NCI-H2029 treated with DMSO at 0.1 percent for 48 hours (cell line): Measurements from ENCODE around the gene NFIA.
A peak's percentile ranks its signal among the peaks of the same experiment; 100 is the strongest.

Source experiments
- DNase-seq: peaks from one replicate; lab custom pipeline; 2025; lab: John Stamatoyannopoulos, UW

Gene NFIA

DNA sequence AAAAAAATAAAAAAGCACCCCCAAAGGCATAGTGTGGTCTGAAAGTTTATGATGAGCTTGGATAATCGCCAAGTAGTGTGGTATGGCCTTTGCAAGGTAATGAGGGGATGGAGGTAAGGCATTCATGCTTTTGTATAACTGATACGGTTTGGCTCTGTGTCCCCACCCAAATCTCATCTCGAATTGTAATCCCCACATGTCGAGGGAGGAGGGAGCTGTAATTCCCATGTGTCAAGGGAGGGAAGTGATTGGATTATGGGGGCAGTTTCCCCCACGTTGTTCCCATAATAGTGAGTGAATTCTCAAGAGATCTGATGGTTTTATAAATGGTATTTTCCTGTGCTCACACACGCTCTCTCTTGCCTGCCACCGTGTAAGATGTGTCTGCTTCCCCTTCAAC, 215.5 kb downstream of the NFIA start:
- DNase-seq, result no peak

DNA sequence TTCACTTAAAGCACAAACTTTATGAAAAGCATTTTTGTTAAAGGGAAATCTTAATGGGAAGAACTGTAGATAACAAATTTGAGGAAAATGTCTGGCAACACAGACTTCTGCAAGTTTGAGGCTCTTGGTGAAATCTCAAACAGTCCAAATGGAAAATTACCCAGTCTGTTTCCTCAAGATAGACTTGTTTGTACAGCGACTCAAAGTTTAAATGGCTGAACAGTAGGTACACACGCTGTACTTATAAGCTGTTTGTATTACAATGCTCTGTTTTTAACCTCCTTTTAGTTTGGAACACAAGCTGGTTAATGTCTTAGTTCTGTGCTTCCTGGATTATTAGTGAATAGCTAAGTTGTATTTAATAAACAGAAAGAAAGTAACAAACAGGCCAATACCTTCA, 217.1 kb downstream of the NFIA start:
- no peak for DNase-seq

DNA sequence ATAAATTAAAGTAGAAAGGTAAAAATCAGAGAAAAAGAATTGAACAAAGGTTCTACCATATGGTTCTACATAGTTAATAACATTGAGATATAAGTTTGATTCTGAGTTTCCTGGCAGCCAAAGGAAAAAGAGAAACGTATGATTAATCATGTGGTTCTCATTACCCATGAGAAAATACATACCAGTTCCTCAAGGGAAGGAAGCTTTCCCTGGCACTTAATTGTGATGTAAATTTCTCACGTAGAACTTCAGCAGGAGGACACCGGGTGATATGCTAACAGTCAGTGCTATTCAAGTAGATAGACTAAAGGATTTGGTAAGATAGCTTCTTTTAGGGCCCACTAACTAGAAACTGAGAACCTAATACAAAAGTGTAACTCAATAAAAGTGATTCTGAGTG, 218.5 kb downstream of the NFIA start:
- DNase-seq, result no peak

DNA sequence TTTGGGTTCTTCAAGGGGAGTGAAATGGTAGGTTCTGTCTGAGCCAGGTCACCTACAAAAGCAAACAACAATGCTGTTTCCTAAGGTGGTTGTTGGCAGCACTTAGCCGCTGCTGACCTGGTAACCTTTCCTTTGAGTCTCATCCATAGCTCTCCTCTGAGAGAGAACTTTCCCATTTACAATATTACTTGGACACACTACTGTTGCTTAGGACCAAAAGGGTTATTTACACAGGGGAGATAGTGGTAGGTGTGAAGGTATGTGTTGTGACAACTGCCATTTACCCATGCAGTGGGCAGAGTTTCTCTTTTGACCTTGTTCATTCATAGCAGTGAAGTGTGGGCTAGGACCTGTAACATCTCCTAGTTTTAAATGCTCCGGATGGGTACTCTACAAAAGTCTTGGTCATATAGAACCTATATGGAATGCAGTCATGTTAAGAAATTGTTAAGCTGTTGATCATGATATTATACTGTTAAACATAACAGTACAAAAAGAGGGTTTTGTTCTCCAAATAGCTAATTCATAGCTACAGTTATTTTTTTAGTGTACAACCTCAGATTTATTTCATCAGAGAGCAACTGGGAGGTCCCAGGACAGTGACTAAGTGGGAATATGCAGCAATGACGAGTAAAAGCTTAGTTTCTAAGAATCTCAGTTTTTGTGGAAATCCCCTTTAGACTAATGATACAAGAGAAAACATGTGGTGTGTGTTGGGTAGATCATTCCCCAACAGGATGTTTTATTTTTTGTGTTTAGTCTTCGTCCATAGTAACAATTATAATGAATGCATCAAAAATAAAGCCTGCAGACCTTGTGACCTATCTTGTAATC, 219.7 kb downstream of the NFIA start:
- no peak for DNase-seq

DNA sequence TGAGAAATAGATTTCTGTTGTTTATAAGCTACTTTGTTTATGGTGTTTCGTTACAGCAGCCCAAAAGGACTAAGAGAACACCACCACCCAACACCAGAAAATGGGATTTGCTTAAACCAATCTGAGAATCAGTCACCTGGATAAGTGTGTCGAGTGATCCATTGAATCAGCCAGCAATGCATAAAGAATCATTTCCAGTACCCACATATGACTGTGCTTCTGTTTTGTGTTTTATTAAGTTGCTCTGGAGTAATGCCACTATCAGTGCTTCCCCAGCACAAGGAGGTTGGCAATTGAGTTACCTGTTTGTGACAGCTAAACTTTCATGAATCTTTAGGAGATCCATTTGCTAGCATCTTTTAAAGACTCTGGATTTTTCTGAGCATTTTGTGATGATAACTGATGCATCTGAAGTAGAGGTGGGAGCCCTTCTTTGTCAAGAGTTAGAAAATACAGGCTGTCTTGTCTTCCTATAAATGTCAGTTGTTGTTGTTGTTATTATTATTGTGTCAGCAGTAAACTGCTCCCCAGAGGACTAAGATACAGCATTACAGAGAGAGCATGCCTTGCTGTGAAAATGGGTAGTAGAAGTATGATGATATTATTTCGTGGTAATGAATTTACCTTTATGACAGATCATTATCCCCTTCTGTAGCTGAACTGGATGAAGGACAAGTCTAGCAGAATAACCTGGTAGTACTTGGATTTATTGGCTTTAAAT, 225.2 kb downstream of the NFIA start:
- no peak for DNase-seq

DNA sequence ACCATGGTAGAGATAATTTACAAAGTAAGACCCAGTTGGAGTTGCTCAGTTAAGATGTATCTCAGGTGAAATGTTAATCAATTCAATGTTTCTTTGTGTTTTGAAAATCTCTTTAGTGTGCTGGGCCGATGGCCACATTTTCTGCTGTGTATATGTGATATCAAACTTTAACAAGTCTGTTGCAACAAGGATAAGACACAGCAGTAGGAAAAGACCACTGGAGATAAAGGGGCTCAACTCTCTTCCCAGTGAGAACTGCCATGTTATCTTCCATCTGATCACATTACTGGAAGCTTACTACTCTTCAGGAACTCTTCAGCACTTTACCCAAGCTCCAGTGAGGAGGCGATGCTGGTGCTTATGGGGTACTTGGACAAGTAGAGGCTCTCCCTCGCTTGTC, 227.7 kb downstream of the NFIA start:
- DNase-seq, result no peak

DNA sequence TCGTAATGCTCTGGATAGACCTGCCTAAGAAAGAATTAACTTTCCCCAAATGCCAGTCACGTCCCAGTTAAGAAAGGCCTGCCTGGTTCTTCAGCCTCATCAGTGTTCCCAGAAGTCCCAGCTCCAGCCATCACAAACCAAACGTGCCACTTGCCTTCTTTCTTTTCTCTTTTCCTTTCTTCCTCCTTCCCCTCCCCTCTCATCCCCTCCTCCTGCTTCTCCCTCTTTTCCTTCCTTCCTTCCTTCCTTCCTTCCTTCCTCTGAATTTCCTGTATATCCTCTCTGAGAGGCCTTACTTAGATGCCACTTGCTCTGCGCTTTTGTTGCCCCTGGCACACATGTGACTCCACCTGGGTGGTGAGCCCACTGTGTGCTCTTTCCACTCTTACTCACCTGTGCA, 228.2 kb downstream of the NFIA start:
- no peak for DNase-seq

DNA sequence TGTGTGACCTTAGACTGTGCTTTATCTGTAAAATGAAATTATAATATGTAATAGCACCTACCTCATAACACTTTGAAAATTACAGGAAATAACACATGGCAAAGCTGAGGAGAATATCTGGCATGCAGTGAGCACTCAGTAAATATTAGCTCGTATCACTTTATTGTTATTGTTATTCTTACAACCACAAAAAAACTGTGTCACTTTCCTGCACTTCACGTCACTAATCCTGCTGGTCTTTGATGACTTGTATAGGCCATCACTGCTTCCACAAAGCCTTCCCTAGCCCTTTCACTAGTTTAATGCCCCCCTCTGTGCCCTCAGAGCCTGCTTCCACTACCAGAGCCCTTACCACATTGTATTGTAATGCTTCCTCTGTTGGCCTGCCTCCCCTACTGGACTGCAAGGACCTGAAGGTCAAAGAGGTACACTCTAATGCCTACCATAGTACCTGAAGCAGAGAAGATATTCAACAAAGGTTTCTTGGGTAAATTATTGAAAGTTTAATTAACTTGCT, 231.6 kb downstream of the NFIA start:
- no peak for DNase-seq

DNA sequence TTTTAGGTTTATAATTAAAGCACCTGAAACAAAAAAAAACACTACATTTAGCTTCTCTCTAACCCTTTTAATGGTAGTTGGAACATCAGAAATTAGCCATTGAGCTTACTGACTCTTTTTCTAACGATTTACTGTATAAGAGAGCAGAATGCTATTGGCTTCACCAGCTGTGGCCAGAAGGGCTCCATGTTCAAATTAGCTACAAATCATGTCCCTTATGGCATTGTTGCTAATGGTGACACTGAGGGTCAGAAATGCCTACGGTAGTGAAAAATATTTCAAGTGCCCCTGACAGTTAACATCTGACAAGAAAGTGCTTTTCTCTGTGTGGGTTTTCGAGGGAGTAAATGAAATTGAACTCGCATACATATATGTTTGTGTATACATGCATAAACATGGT, 232.7 kb downstream of the NFIA start:
- DNase-seq, result no peak

DNA sequence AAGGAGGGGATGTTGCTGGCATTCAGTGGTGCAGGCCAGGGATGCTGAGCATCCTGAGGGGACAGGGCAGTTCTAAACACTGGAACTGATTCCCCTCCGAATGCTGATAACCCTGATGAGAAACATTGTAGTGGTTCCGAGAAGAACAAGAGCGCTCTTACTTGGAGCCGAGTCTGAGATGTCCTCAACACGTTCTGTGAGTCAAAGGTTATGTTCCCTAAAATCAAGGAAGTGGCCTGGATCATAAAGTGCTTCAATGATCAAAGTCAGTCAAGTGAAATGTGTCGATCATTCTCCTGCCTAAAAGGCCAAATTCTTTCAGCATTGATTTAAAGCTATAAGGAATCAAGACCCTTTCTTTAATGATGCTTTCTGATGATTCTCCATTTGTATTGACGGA, 234.1 kb downstream of the NFIA start:
- DNase-seq, result no peak

DNA sequence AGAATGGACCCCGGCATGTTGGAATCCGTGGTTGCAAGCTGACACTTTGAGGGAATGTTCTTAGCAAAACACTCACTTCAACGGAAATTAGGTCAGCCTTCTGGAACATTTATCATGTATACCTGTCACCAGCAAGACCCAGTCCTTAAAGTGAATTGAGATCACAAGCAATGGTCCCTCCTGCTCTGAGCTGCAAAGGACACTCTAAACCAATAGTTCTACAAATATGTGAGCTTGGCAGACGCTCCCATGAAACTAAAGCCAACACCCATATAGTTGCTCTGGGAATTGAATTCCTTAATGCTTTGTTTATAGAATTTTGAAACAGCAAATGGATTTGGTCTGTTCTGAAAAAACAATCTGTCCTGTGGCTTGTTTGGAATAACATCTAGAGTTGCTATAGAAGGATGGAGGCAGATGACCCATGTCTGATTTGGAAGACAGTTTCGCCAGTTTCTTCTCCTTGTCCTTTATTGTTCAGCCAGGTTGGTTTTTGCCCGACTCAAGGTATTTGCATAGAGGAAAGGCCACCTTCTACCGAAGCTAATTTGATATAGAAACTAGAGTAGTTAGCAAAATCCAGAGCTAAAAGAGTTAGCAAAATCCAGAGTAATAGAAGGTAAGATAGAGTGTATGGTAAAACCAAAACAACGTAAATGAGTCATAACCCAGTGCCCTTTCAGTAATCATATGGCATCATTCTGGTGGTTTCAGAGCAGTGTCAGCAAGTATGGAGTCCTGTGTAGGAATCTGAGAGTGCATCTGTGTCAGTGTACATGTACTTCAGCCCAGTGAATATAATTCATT, 236.2 kb downstream of the NFIA start:
- DNase-seq, result peak; percentile 38

DNA sequence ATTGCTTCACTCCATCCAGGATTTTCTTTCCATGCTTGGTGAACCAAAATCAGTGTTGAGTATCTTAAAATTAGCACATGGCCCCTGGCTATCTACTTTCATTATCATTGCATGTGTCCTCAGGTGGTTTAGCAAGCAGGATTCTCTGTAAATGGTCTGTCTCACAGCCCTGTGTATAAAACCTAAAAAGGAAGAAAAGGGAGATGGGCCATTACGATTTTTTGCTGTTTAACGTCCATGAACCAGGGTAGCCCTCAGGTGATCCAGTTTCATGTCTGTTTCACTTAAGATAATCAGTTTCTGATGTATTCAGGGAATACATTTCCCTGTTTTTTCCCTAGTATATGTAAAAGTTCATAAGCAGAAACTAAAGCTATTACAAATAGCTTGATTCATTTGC, 238.2 kb downstream of the NFIA start:
- no peak for DNase-seq

DNA sequence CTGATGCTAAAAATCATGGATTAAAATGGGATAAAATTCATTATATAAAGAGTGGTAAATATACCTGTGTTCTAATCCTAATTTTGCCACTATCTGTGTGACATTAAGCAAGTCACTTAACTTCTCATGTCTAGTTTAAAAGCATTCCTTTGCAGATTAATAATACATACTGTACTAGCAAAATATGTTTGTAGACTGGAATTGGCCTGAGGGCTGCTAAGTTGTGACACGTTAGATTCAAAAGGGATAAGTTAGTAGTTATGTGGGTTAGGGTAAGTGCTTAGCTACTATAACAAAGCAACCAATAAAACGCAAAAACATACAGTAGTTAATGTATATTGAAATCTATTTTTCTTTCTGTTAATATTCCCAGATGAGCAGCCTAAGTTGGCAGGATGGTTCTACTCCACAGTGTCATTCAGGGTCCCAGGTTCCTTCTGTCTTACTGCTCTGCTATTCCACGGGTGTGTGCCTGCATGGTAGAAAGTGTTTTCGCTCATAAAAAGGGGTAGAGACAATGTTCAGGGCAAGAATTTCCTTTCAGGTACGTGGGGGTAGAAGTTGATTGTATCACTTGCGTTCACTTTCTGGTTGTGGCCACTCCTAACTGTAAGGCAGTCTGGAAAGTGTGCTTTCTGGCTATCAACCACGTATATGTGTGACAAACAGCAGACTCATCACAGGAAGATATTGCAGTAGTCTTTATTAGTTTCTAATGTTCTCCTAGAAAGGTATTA, 239.8 kb downstream of the NFIA start:
- DNase-seq, result no peak

DNA sequence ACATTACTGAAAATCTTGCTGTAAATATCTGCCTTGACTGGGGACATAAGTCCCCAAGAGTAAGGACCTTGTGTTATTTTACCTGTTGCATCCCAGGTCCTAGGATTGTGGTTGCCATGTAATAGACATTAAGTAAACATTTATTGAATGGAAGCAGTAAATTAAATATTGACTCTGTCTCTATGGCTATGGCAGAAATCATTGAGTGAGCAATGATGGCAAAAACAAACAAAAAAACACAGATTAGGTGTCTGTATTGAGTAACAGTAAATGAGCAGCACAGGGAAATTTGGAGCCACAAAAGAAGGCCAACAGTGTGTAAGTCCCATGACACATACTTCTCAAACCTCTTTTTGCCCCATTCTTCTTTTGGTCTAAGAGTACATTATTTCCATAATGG, 240.4 kb downstream of the NFIA start:
- peak; percentile 99 for DNase-seq

DNA sequence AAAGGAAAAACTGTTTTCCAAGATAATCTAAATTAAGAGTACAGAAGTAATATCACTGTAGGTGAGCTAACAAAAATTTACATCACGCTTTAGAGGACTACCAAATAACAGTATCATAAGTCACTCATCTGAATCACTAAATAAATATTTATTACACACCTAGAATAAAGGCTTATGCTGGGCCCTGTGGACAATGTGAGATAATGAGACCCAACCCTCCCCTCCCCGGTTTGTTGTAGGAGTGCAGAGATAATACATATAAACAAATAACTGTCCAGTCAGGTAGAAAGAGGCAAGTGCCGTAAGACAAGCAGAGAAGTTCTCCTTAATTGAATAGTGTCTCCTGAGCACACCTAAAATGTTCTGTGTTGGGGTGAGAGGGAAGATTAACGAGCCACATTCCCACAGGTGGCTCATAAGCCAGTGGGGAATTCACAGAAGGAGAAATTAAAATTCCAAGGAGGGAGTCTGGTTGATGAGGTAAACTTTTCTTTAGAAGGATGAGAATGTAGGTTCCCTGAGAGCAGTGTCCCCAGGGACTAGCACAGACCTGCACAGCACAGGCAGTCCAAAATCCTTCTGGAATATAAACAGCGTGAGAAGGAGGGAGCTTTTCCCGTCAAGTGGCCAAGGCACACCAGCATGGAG, 241.4 kb downstream of the NFIA start:
- DNase-seq, result peak; percentile 87

DNA sequence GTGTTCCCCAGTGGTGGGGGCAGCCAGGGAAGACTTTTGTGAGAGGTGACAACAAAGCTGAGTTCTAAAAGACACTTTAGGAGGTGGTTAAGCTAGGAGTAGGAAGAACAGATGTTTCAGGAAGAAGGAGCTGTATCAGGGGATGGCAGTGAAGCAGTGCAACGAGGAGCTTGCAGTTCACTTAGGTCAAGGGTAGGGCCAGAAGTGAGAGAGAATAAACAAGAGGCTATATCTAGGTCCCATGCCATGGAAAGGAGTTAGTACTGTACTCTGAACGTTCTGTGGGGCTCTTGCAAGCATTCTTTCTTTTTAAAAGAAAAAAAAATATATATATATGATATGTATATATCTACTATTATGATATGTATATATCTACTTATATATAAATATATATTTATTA, 244.4 kb downstream of the NFIA start:
- DNase-seq, result no peak

DNA sequence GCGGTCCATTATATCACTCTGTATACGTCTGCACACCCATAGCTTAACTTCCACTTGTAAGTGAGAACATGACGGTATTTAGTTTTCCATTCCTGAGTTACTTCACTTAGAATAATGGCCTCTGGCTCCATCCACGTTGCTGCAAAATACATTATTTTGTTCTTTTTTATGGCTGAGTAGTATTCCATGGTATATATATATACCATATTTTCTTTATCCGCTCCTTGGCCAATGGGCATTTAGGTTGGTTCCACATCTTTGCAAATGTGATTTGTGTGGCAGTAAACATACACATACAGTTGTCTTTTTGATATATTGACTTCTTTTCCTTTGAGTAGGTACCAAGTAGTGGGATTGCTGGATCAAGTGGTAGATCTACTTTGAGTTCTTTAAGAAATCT, 245.1 kb downstream of the NFIA start:
- no peak for DNase-seq

DNA sequence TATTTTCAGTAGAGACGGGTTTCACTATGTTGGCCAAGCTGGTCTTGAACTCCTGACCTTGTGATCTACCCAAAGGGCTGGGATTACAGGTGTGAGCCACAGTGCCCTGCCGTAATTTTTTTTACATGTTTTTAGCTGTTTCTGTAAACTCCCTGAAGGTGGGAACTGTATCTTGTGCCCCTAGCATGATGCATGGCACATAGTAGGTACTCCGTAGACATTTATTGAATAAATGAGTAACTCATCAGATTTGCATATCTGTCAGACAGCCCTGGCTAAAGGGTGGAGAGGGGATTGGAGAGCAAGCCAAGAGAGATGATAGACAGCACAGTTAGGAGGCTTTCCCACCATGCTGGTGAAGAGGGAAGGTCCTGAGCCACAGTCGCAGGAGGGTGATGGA, 247.2 kb downstream of the NFIA start:
- DNase-seq, result no peak

DNA sequence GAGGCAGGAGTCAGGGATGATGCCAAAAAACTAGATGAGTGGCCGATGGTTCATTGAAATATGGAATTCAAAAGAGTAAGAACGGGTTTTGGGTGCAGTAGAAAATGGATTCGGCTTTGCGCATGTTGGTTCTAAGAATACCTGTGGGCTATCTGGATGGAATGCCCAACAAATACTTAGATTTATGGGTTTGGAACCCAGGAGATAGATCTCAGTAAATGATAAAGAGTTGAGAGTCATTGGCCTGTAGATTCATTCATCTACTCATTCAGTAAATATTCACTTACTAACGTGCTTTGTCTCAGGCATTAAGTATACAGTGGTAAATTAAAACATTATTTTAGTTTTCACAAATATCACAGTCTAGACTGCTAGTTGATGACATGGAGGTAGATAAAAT, 247.7 kb downstream of the NFIA start:
- DNase-seq, result no peak

DNA sequence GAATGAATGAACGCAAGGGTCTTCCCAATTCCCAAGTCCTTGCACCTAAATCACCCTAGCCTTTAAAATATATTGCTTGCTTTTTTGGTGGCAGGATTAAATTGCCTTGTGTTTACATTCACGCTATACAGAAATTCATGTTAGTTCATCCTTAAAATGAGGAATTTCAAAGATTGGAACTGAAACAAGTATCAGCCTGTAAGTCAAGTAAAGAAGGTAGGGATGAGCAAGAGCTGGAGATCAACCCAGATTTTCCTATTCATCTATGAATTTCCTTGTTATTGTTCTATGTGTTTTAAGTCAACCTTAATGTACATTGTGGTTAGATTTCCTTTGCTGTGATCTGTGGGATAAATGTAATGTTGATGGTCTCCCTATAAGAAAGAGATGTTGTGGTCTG, 248.2 kb downstream of the NFIA start:
- DNase-seq, result no peak

DNA sequence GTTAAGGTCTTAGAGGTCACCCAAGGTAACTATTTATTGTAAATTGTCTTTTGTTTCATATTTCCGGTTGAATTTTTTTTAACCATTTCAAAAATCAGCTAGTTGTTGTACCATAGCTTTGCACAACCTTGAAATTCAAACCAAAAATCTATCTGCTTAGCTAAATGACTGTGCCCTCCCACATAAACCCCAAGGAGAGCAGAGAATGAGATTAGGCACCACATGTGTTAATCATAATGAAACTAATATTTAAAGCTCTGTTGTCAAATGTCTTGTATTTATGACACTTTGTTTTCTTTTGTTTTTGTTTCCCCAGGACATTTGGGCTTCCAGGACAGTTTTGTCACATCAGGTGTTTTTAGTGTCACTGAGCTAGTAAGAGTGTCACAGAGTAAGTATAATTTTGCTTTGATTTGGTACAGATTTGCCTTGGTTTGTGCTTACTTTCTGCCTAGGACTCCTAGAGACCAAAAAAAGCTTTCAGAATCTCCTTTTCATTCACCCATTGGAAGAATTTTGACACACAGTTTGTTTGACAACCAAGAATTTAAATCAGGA, 249.9 kb downstream of the NFIA start:
- DNase-seq, result no peak
